A549 treated with DMSO at 1 μM for 4 hours (cell line): ENCODE data around the gene NFYA. TPM values are rescaled to one million over a fixed set of nuclear protein-coding genes. Genes with fewer than 3 reads are reported as not detected.

ENCODE experiments used
- total RNA-seq: library from RNA; stranded (reverse); fragments of 200-300 nt; extraction: Qiagen RNA extraction; gene quantifications from 5 replicates; pipeline ENCODE4 v1.2.3, GENCODE V29; 2022; ENCODE audit warnings: low read depth

The NFYA gene
- 12.5 to 16.6 TPM (median 15.6 TPM) in 5 replicates for total RNA-seq

DNA sequence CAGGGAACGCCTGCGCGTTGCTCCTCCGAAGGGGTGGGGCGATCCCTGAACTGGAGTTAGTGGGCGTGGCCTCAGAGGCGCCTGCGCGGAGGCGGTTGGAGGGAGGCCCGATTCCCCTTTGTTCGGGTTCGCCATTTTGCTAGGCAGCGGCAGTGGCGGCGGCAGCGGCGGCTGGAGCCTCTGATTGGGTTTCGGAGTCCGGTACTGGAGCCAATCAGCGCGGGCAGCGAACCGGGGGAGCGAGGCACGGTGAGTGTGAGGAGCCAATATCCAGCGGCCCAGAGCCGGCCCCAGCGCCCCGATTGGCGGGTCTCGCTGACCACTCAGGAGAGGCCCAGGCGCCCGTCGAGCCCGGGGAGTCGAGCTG is at the start of gene NFYA:
Gene NFYA, plus strand, starts transcription at position 139 of the 367 bp plus-strand sequence. CDS start 6,116 bp downstream, outside the sequence.

GRCh38 chr6:41039060-41039998 is 33.4 kb upstream of the NFYA start, which contains the start of gene UNC5CL:
Gene UNC5CL, minus strand, starts transcription at chr6:41039221. Its CDS starts 4,147 bp downstream, at chr6:41035074.

GRCh38 chr6:41042226-41043055 is 30.3 kb upstream of the NFYA start, which contains the start of gene TSPO2:
Gene TSPO2, plus strand, starts transcription at chr6:41042467. Its CDS starts 519 bp downstream, at chr6:41042986.

GRCh38 chr6:41053041-41053440 is 19.7 kb upstream of the NFYA start, which contains the start of gene APOBEC2:
Gene APOBEC2, plus strand, starts transcription at chr6:41053202. Its CDS starts 146 bp downstream, at chr6:41053348.

GRCh38 chr6:41071923-41072835 is 595 bp upstream of the NFYA start, which contains the start of gene OARD1:
Gene OARD1, minus strand, starts transcription at chr6:41072356. Its CDS starts 722 bp downstream, at chr6:41071634.

Other genes with a start within 250 kb of the NFYA start
- gene UNC5CL, start 33.8 kb upstream of the NFYA start, total RNA-seq, result 0.28 to 0.38 TPM (median 0.33 TPM) in 5 replicates
- not detected in 5 replicates for gene TSPO2, start 30.5 kb upstream of the NFYA start, total RNA-seq
- not detected in 5 replicates for gene APOBEC2, start 19.8 kb upstream of the NFYA start, total RNA-seq
- gene OARD1, start 618 bp upstream of the NFYA start, total RNA-seq, result 19.0 to 22.8 TPM (median 19.6 TPM) in 5 replicates
- not detected in 5 replicates for gene TREML1, start 81.4 kb downstream of the NFYA start, total RNA-seq
- gene TREM2, start 90.1 kb downstream of the NFYA start, total RNA-seq, result 0.09 TPM in 1 of 5 replicates, not detected in the others
- not detected in 5 replicates for gene TREML2, start 128.2 kb downstream of the NFYA start, total RNA-seq
- not detected in 5 replicates for gene TREML4, start 155.4 kb downstream of the NFYA start, total RNA-seq
- gene TREM1, start 213.7 kb downstream of the NFYA start, total RNA-seq, result 0.09 to 0.30 TPM (median 0.13 TPM) in 4 of 5 replicates, not detected in the other